NCI-H1092 treated with DMSO at 0.1 percent for 48 hours (cell line): Measurements from ENCODE around the gene NAPB.
A peak's percentile ranks its signal among the peaks of the same experiment; 100 is the strongest.
"Not testable (repeated sequence)": the region's sequence is repeated elsewhere in the genome, so short reads cannot be mapped to it uniquely, and the experiment has no call there.

ENCODE experiments used
- DNase-seq: peaks from one replicate; lab custom pipeline; 2025; lab: John Stamatoyannopoulos, UW

Gene NAPB

GRCh38 chr20:23367770-23368169 lies 53.5 kb downstream of the NAPB start:
- DNase-seq = no peak

- no peak for DNase-seq
Measured at GRCh38 chr20:23366384-23366783, 54.9 kb downstream of the NAPB start.

GRCh38 chr20:23365390-23366165 lies 55.7 kb downstream of the NAPB start:
- DNase-seq = no peak

- no peak for DNase-seq
Measured at GRCh38 chr20:23363257-23363649, 58.0 kb downstream of the NAPB start.

- peak; percentile 39 for DNase-seq
Measured at GRCh38 chr20:23362392-23363256, 58.7 kb downstream of the NAPB start.

GRCh38 chr20:23361476-23362391 lies 59.6 kb downstream of the NAPB start, which contains the start of gene GZF1:
Gene GZF1 (plus strand): TSS chr20:23362182. CDS start chr20:23364384, 2,202 bp downstream.
- DNase-seq = peak; percentile 97

GRCh38 chr20:23361119-23361475 lies 60.2 kb downstream of the NAPB start:
- no peak for DNase-seq

- DNase-seq = no peak
Measured at GRCh38 chr20:23360531-23360930, 60.8 kb downstream of the NAPB start.

GRCh38 chr20:23358923-23359593 lies 62.2 kb downstream of the NAPB start:
- DNase-seq = no peak

- DNase-seq = no peak
Measured at GRCh38 chr20:23358563-23358906, 62.8 kb downstream of the NAPB start.

- DNase-seq = peak; percentile 98
Measured at GRCh38 chr20:23357767-23358562, 63.3 kb downstream of the NAPB start.

GRCh38 chr20:23356203-23356602 lies 65.1 kb downstream of the NAPB start:
- DNase-seq = no peak

- peak; percentile 54 for DNase-seq
Measured at GRCh38 chr20:23350904-23351838, 70.1 kb downstream of the NAPB start.

- DNase-seq = peak; percentile 94
Measured at GRCh38 chr20:23350196-23350903, 70.9 kb downstream of the NAPB start, which contains the start of gene NXT1. Gene NXT1 (plus strand): TSS chr20:23350791. CDS start chr20:23354042, 3,251 bp downstream.

- DNase-seq = peak; percentile 69
Measured at GRCh38 chr20:23349338-23350195, 71.7 kb downstream of the NAPB start.

- not testable (repeated sequence) for DNase-seq
Measured at GRCh38 chr20:23348510-23348909, 72.8 kb downstream of the NAPB start.

GRCh38 chr20:23347791-23348190 lies 73.5 kb downstream of the NAPB start:
- DNase-seq = no peak

GRCh38 chr20:23346002-23346401 lies 75.3 kb downstream of the NAPB start:
- DNase-seq = no peak
